Glutamatergic neuron (in vitro differentiated cells): Measurements from ENCODE around the gene CAPN13. TPM values are rescaled to one million over a fixed set of nuclear protein-coding genes. Genes with fewer than 3 reads are reported as not detected.

Experiments used
- DNase-seq: peaks from one replicate; pipeline ENCODE4 v3.0.0; 2022
- H3K27ac Mint-ChIP-seq: one replicate; pipeline ENCODE4 v1.8.0; 2020; ENCODE audit warnings: mild to moderate bottlenecking, mixed read lengths, inconsistent platforms; ENCODE audit not compliant: unreplicated experiment
- H3K27me3 Mint-ChIP-seq: one replicate; pipeline ENCODE4 v1.8.0; 2020; ENCODE audit warnings: mild to moderate bottlenecking, moderate library complexity, mixed read lengths, inconsistent platforms; ENCODE audit not compliant: unreplicated experiment
- H3K36me3 Mint-ChIP-seq: one replicate; pipeline ENCODE4 v1.8.0; 2020; ENCODE audit warnings: mild to moderate bottlenecking, mixed read lengths, inconsistent platforms; ENCODE audit not compliant: unreplicated experiment
- H3K4me1 Mint-ChIP-seq: one replicate; pipeline ENCODE4 v1.8.0; 2020; ENCODE audit warnings: mild to moderate bottlenecking, low read depth, mixed read lengths, inconsistent platforms; ENCODE audit not compliant: unreplicated experiment
- H3K4me3 Mint-ChIP-seq: one replicate; pipeline ENCODE4 v1.8.0; 2020; ENCODE audit warnings: mild to moderate bottlenecking, mixed read lengths, inconsistent platforms; ENCODE audit not compliant: unreplicated experiment
- H3K9me3 Mint-ChIP-seq: one replicate; pipeline ENCODE4 v1.8.0; 2020; ENCODE audit warnings: mild to moderate bottlenecking, moderate library complexity, mixed read lengths, inconsistent platforms; ENCODE audit not compliant: unreplicated experiment
- CTCF ChIP-seq: fragments of 200-600 bp; sonication (generic); IDR thresholded peaks from one replicate; pipeline ENCODE4 v1.5.0; 2021; ENCODE audit not compliant: partially characterized antibody, unreplicated experiment
- total RNA-seq: library from RNA; stranded (reverse); fragmentation: NEBNext Ultra II Directional; extraction: Animal tissue kit (Norgen Biotek cat#: 25700); gene quantifications from one replicate; pipeline ENCODE4 v1.2.1, GENCODE V29; 2021; ENCODE audit not compliant: unreplicated experiment

Gene CAPN13
- total RNA-seq, 1 donor from 2014 or later = not detected

DNA sequence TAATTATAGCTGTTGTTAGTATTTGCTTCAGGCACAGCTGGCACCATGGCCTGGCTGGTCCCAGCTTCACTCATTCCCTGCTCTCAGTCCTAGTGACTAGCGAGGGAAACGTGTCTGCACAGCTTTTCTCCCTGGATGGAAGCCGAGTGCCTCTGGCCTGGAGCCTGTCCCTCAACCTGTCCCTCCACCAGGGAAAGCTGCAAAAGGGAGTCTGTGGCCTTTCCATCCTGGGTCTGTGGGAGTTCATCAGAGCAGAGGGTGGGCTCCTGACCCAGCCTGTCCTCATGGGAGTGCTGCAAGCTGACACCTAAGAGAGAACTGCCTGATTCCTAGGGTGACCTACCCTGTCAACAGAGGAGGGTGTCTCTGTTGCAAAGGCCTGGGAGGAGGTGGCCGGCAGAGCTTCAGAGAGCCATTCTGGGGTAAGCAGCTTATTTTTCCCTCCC, 118.3 kb downstream of the CAPN13 start:
- H3K9me3 Mint-ChIP-seq = peaks cover 1% of the 10 kb centered on the region

DNA sequence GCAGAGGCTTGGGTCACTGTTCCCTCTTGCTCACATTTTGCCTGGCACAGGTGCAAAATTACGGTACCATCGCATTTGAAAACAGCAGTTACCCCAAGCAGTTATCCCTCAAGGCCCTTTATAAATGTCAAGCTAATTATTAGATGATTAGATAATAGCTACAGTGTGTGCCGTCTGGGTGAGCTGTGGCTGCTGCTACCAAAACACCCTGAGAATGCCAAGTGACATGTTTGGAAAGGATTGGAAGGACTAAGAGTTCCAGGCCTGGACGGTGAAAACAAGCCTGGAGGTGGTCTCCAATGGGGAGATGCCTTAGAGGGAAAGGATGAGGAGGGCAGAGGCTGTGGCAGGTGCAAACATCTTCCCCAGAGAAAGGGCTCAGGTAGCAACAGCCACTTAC, 120.6 kb downstream of the CAPN13 start:
- Mint-ChIP-seq H3K9me3 (peaks cover 1% of the 10 kb centered on the region), H3K4me1 (peaks cover 9% of the 10 kb centered on the region), H3K27me3 (peaks cover 3% of the 10 kb centered on the region), H3K4me3 (no peak overlapping the region), H3K27ac (no peak overlapping the region), H3K36me3 (no peaks in the 10 kb centered on the region)
- DNase-seq = no peak
- TF ChIP-seq CTCF = no peak

More for the DNA sequence above, 118.3 kb downstream of the CAPN13 start:
- TF ChIP-seq CTCF = no peak
- Mint-ChIP-seq H3K36me3 (no peaks in the 10 kb centered on the region), H3K27ac (no peak overlapping the region), H3K4me1 (peaks cover 9% of the 10 kb centered on the region), H3K4me3 (no peak overlapping the region), H3K27me3 (peaks cover 3% of the 10 kb centered on the region)
- DNase-seq = no peak

DNA sequence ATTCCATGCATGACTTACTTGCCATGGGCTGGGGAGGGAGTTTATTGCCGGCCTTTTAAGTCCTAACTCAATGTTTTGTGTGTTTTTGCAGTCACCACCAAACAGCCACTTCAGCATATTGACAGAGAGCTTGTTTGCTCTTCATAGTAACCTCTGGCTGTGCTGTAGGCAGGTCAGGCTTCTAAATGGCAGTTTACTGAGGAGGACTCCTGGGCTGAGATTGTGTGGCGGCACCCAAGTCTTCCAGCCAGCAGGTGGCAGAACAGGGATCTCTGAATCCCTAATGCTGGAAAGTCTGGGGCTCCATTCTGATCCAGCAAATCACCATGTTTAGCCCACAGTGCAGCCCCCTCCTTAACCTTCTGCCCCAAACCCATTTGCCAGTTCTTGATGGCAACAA, 121.2 kb downstream of the CAPN13 start:
- DNase-seq = no peak
- peaks cover 9% of the 10 kb centered on the region for H3K4me1 Mint-ChIP-seq
- TF ChIP-seq CTCF = no peak
- H3K36me3 Mint-ChIP-seq = no peaks in the 10 kb centered on the region
- H3K9me3 Mint-ChIP-seq = peaks cover 1% of the 10 kb centered on the region
- H3K4me3 Mint-ChIP-seq = no peak overlapping the region
- no peaks in the 10 kb centered on the region for H3K27me3 Mint-ChIP-seq
- no peak overlapping the region for H3K27ac Mint-ChIP-seq

DNA sequence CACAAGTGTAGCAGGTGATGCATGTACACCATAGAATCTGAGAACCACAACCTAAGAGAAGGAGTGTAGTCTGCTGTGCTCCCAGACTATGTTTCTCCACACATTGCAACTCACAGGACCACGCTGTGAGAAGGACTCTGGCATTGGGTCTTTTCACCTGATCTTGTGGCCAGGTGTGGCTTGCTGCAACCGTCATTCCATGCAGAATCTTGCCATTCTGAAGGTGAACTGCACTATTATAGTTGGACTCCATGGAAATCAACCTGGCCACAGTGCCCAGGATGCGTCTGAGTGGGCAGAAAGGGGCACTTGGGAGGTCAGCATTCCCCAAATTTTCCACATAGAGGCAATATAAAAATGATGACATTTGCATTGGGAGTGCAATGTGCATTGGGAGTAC, 122.2 kb downstream of the CAPN13 start:
- H3K4me1 Mint-ChIP-seq = peaks cover 9% of the 10 kb centered on the region
- H3K27me3 Mint-ChIP-seq = peaks cover 3% of the 10 kb centered on the region
- no peak overlapping the region for H3K4me3 Mint-ChIP-seq
- H3K27ac Mint-ChIP-seq = no peak overlapping the region
- peaks cover 3% of the 10 kb centered on the region for H3K9me3 Mint-ChIP-seq
- TF ChIP-seq CTCF = no peak
- DNase-seq = no peak
- peaks cover 3% of the 10 kb centered on the region for H3K36me3 Mint-ChIP-seq

- Mint-ChIP-seq H3K9me3 (peaks cover 3% of the 10 kb centered on the region), H3K27me3 (peaks cover 3% of the 10 kb centered on the region), H3K36me3 (peaks cover 3% of the 10 kb centered on the region), H3K27ac (no peak overlapping the region), H3K4me3 (no peak overlapping the region), H3K4me1 (peaks cover 9% of the 10 kb centered on the region)
- no peak for TF ChIP-seq CTCF
- no peak for DNase-seq
These were observed 122.7 kb downstream of the CAPN13 start for GRCh38 chr2:30684516-30684915.
